ENCODE results near the gene FSIP1.
A peak's percentile ranks its signal among the peaks of the same experiment; 100 is the strongest.

FSIP1 gene

DNA sequence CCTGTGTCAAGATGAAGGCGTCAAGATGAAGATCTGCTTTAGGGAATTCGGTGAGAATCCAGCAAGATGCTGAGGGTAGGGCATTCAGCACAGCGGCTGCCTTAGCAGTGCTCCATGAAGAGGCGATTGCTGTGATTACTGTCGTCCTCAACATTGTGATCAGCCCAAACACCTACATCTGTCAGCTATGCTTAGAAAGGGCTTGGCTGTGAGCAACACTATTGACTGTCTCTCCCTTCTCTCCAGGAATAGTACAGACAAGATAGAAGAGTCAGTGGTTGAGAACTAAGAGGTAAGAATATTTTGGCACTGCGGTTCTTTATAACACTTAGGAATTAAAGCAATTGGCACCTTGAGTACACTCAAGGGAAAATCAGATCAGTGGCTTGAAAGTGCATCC, 110.5 kb downstream of the FSIP1 start:
- no peak for DNase-seq

GRCh38 chr15:39670687-39671086, 112.0 kb downstream of the FSIP1 start:
- no peak for DNase-seq

- peak; percentile 46 for DNase-seq
Measured at GRCh38 chr15:39669661-39670060, 113.0 kb downstream of the FSIP1 start.

GRCh38 chr15:39669241-39669640, 113.4 kb downstream of the FSIP1 start:
- DNase-seq, result no peak

- no peak for DNase-seq
Measured at GRCh38 chr15:39668457-39668856, 114.2 kb downstream of the FSIP1 start.

DNA sequence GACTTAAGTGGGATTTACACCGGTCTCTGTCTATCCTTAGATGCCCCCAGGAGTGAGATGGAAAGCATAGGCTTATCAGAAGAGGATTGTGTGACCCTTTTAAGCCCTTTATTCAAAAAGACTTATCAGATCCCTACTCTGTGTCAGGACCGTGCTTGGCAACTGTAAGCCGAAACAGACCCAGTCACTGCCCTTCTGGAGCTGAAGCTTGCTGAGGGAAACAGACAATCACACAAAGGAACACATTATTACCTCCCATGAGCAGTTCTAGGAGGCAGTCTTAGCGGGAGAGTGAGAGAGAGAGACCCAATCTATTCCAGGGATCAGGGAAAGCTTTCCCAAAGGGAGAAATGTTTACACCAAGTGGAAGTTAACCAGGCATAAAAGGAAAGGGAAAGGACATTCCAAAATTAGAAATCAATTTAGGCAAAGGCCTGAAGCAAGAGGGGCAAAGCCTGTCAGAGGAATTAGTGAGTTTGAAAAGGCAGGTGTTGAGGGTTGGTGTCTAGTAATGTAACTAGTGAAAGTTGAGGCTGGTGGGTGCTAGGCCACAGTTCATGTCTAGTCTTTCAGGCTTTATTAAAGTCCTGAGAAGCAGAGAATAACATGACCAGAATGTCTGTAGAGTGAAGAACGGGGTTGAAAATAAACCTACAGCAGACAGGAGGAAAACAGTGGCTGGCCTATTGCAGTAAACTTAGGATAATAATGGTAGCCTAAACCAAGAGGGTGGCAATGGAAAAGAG, 115.1 kb downstream of the FSIP1 start:
- no peak for DNase-seq

GRCh38 chr15:39666677-39667076, 116.0 kb downstream of the FSIP1 start:
- no peak for DNase-seq

- no peak for DNase-seq
Measured at GRCh38 chr15:39665629-39666250, 116.9 kb downstream of the FSIP1 start.

DNA sequence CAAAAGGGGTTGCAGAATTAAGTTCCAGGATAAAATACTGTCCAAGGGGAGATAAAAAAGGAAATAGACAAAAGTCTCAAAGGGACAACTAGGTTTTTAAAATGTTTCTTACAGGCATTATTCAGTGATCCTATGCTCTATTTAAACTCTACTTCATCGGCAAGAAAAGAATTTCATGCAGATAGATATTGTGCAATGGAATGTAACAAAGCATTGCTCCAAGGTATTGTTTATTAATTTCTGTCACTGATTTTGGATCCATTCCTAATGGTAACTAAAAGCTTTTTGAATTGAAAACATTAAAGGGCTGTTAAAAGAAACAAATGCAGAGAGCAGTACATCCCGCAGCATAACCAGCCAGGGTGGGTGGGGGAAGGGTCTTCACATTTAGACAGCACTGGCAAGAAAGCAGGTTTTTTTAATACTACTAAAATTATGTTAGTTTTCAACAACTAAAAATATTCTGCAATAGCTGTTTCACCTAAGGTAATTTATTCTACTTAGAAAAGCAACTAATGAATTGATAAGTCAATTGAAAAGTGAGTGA, 118.9 kb downstream of the FSIP1 start:
- no peak for DNase-seq

DNA sequence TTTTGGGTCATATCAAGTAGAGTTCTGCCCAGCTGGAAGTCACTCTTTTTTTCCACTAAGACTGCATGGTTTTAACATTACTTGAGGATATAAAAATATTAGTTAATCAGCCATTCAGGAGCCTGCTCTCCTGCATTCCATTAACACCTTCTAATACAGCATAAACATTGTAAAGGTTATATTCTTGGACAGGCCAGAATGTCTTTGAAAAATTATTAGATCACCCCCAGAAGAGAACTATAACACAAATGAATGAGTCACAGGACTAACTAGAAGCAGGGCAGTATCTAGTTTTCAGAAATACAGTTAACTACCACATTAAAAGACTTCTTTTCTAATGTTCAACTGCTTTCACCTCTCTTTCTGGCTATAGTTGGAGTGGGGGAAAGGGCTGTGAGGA, 120.9 kb downstream of the FSIP1 start:
- no peak for DNase-seq

GRCh38 chr15:39658740-39659139, 123.9 kb downstream of the FSIP1 start:
- no peak for DNase-seq

GRCh38 chr15:39657668-39658067, 125.0 kb downstream of the FSIP1 start:
- DNase-seq, result no peak

DNA sequence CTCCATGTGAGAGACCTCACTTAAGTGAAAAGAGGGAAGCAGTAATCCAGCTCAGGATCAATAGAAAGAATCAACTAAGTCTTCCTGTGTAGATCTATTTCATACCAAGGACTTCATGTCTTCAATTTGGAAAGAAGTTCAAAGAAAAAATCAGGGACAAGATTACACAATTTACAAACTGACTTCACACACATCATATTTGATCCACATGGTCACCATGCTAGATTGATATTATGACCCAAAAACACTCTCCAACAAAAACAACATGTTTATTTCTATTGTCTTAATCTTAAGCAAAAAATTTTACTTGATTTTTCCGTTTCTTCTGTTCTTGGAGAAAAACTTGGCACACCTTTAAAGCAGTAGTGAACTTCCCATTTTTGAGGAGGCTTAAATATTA, 125.5 kb downstream of the FSIP1 start:
- DNase-seq, result no peak

DNA sequence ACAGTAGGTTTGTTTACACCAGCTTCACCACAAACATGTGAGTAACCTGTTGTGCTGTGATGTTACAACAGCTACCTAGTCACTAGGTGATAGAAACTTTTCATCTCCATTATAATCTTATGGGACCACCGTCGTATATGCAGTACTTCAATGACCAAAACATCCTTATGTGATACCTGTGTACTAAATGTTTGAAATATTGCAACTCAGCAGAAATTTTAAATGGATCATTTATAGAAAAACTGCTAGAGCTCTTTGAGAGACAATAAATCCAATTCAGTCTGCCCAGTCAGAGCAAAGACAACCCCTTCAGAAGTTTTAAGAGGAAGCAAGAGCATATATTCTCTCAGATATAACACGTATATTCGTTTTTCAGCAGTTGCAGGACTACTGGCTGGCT, 128.3 kb downstream of the FSIP1 start:
- DNase-seq, result no peak

GRCh38 chr15:39651881-39652280, 130.8 kb downstream of the FSIP1 start:
- no peak for DNase-seq

- no peak for DNase-seq
Measured at GRCh38 chr15:39651295-39651694, 131.3 kb downstream of the FSIP1 start.

DNA sequence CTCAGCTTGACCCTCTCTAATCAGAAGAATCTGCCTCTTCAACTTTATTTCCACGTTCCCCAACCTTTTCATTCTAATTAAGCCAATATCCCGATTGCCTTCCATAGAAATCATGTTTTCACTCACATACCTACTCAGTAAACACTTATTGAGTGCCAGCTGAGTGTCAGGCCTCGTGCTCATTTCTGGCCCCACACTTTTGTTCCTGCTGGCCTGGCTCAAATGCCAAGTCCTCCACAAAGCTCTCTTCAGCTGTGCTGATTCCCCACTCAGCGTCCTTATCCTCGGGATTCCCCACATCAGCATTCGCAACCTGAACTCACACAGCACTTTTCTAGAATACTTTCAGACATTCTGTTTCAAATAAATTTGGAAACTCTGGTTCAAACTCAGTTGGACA, 132.9 kb downstream of the FSIP1 start:
- DNase-seq, result no peak

DNA sequence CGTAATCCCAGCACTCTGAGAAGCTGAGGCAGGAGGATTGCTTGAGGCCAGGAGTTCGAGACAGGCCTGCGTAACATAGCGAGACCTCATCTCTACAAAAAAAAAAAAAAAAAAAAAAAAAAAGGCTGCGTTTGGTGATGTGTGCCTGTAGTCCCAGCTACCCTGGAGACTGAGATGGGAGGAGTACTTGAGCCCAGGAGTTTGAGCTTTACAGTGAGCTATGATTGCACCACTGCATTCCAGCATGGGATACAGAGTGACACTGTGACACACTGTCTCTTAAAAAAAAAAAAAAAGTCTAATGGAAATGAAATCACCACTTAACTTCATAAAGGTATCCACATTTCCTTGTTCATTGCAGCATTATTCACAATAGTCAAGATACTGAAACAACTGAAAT, 136.2 kb downstream of the FSIP1 start:
- no peak for DNase-seq

GRCh38 chr15:39645976-39646257, 136.7 kb downstream of the FSIP1 start:
- DNase-seq, result no peak

GRCh38 chr15:39645138-39645975, 137.3 kb downstream of the FSIP1 start:
- no peak for DNase-seq

DNA sequence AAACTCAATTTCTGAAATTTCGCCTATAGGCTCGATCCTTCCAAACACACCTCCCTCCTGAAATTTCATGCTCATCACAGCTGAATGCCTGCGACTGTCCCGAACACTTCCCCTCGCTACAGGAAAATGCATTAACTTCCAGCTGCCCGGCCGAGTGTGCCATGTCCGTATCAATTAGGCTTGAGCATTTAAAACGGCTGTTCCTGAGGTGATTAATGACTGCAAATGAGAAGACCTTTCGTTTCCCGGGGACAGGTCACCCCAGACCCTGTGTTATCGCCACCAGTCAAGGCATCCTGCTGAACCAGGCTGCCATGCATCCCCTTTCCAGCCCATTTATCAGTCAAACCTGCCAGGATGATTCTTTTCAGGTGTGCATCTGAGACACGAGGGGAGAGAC, 138.5 kb downstream of the FSIP1 start:
- DNase-seq, result no peak

GRCh38 chr15:39643727-39644126, 138.9 kb downstream of the FSIP1 start:
- DNase-seq, result no peak

- DNase-seq, result no peak
Measured at GRCh38 chr15:39642011-39642640, 140.5 kb downstream of the FSIP1 start.
